Measurements from ENCODE around the gene SAMD7. TPM values are rescaled to one million over a fixed set of nuclear protein-coding genes. Genes with fewer than 3 reads are reported as not detected.

Gene SAMD7
- total RNA-seq, 1 donor from 2014 or later: not detected

GRCh38 chr3:169970847-169971246, 59.5 kb downstream of the SAMD7 start:
- no peak for TF ChIP-seq CTCF (IDR thresholded peaks at IDR 0.05)
- no peak for DNase-seq (ENCODE audit: low spot score)
- Mint-ChIP-seq H3K9me3 (ENCODE audit: low read depth) (no peaks in the 10 kb centered on the region), H3K4me3 (ENCODE audit: unreplicated experiment) (no peak overlapping the region), H3K4me1 (ENCODE audit: low read depth) (peaks cover 41% of the 10 kb centered on the region), H3K27me3 (ENCODE audit: low read depth) (no peaks in the 10 kb centered on the region), H3K36me3 (ENCODE audit: low read depth) (no peaks in the 10 kb centered on the region), H3K27ac (ENCODE audit: unreplicated experiment) (no peak overlapping the region)

- peaks cover 3% of the 10 kb centered on the region for H3K36me3 Mint-ChIP-seq (ENCODE audit: low read depth)
- TF ChIP-seq CTCF (IDR thresholded peaks at IDR 0.05): no peak
- no peaks in the 10 kb centered on the region for H3K27me3 Mint-ChIP-seq (ENCODE audit: low read depth)
- H3K9me3 Mint-ChIP-seq (ENCODE audit: low read depth): no peaks in the 10 kb centered on the region
- H3K27ac Mint-ChIP-seq (ENCODE audit: unreplicated experiment): no peak overlapping the region
- no peak for DNase-seq (ENCODE audit: low spot score)
- H3K4me1 Mint-ChIP-seq (ENCODE audit: low read depth): peaks cover 36% of the 10 kb centered on the region
- no peak overlapping the region for H3K4me3 Mint-ChIP-seq (ENCODE audit: unreplicated experiment)
Observed at GRCh38 chr3:169971522-169971921, 60.1 kb downstream of the SAMD7 start.

GRCh38 chr3:169980055-169980454, 68.7 kb downstream of the SAMD7 start:
- no peak overlapping the region for H3K4me3 Mint-ChIP-seq (ENCODE audit: unreplicated experiment)
- no peak overlapping the region for H3K27ac Mint-ChIP-seq (ENCODE audit: unreplicated experiment)
- no peak for DNase-seq (ENCODE audit: low spot score)
- no peaks in the 10 kb centered on the region for H3K9me3 Mint-ChIP-seq (ENCODE audit: low read depth)
- TF ChIP-seq CTCF (IDR thresholded peaks at IDR 0.05): no peak
- H3K36me3 Mint-ChIP-seq (ENCODE audit: low read depth): peaks cover 42% of the 10 kb centered on the region
- H3K27me3 Mint-ChIP-seq (ENCODE audit: low read depth): no peaks in the 10 kb centered on the region
- no peaks in the 10 kb centered on the region for H3K4me1 Mint-ChIP-seq (ENCODE audit: low read depth)

- H3K4me1 Mint-ChIP-seq (ENCODE audit: low read depth): no peaks in the 10 kb centered on the region
- no peak overlapping the region for H3K4me3 Mint-ChIP-seq (ENCODE audit: unreplicated experiment)
- H3K9me3 Mint-ChIP-seq (ENCODE audit: low read depth): no peaks in the 10 kb centered on the region
- peaks cover 46% of the 10 kb centered on the region for H3K36me3 Mint-ChIP-seq (ENCODE audit: low read depth)
- H3K27me3 Mint-ChIP-seq (ENCODE audit: low read depth): no peaks in the 10 kb centered on the region
- DNase-seq (ENCODE audit: low spot score): no peak
- H3K27ac Mint-ChIP-seq (ENCODE audit: unreplicated experiment): no peak overlapping the region
- no peak for TF ChIP-seq CTCF (IDR thresholded peaks at IDR 0.05)
Observed at GRCh38 chr3:169984292-169984691, 72.9 kb downstream of the SAMD7 start.

Other genes with a start within 250 kb of the SAMD7 start
- 4.6 to 11.4 TPM (median 5.2 TPM) in 3 replicates for gene MECOM, start 247.9 kb upstream of the SAMD7 start, total RNA-seq
- gene TERC, start 146.5 kb upstream of the SAMD7 start, total RNA-seq: 0.99 to 1.4 TPM in 2 of 3 replicates, not detected in the other
- gene ACTRT3, start 142.0 kb upstream of the SAMD7 start, total RNA-seq: 3.6 to 5.7 TPM (median 4.6 TPM) in 3 replicates
- 12.2 to 16.5 TPM (median 14.3 TPM) in 3 replicates for gene MYNN, start 138.2 kb upstream of the SAMD7 start, total RNA-seq
- gene LRRIQ4, start 98.7 kb upstream of the SAMD7 start, total RNA-seq: not detected in 3 replicates
- 1.5 to 2.2 TPM (median 1.9 TPM) in 3 replicates for gene LRRC34, start 98.7 kb upstream of the SAMD7 start, total RNA-seq
- not detected in 3 replicates for gene LRRC31, start 41.6 kb upstream of the SAMD7 start, total RNA-seq
- 99.2 to 128 TPM (median 106 TPM) in 3 replicates for gene SEC62, start 55.2 kb downstream of the SAMD7 start, total RNA-seq
- gene GPR160, start 126.4 kb downstream of the SAMD7 start, total RNA-seq: 0.37 to 0.60 TPM (median 0.49 TPM) in 3 replicates

All from chondrocyte (in vitro differentiated cells).